Activated T-cell treated with anti-CD3 and anti-CD28 coated beads, Interleukin-2, amount 50 U/mL, for 72 hours (primary cell): Measurements from ENCODE around the gene PCDHGA10. TPM values are rescaled to one million over a fixed set of nuclear protein-coding genes. Genes with fewer than 3 reads are reported as not detected.
"Not testable (repeated sequence)": the region's sequence is repeated elsewhere in the genome, so short reads cannot be mapped to it uniquely, and the experiment has no call there.

Experiments used
- ATAC-seq, 2 donors: fragments of 150-1000 bp; cut with Tn5 transposase; replicated peaks in 1 of 2; 2 replicates each; pipeline ENCODE4 v1.10.0; 2021; ENCODE audit warnings: moderate library complexity in 2 of 2, mild to moderate bottlenecking in 1 of 2
- DNase-seq, 2 donors: peaks; one replicate each; pipeline ENCODE4 v3.0.0; 2021 to 2022; ENCODE audit warnings: mixed read lengths in 1 of 2
- H3K27ac Mint-ChIP-seq: one replicate; pipeline ENCODE4 v1.8.0; 2022; ENCODE audit warnings: mild to moderate bottlenecking, moderate library complexity, mixed read lengths
- H3K27me3 Mint-ChIP-seq: one replicate; pipeline ENCODE4 v1.8.0; 2022; ENCODE audit warnings: low read depth, mixed read lengths
- H3K36me3 Mint-ChIP-seq, 2 donors: one replicate each; pipeline ENCODE4 v1.8.0; 2022; ENCODE audit warnings: mixed read lengths in 2 of 2, mild to moderate bottlenecking in 1 of 2; ENCODE audit not compliant: insufficient read depth in 2 of 2
- H3K4me1 Mint-ChIP-seq: one replicate; pipeline ENCODE4 v1.8.0; 2022; ENCODE audit warnings: low read depth, mixed read lengths
- H3K4me3 Mint-ChIP-seq, 2 donors: one replicate each; pipeline ENCODE4 v1.8.0; 2022; ENCODE audit warnings: mild to moderate bottlenecking in 2 of 2, mixed read lengths in 2 of 2, moderate library complexity in 2 of 2
- H3K9me3 Mint-ChIP-seq, 2 donors: one replicate each; pipeline ENCODE4 v1.8.0; 2022; ENCODE audit warnings: mixed read lengths in 2 of 2
- total RNA-seq, 2 donors: library from RNA; stranded (reverse); gene quantifications; one replicate each; pipeline ENCODE4 v1.2.3, GENCODE V29; 2022

The PCDHGA10 gene
- total RNA-seq, 2 donors from 2014 or later: 0.12 TPM

DNA sequence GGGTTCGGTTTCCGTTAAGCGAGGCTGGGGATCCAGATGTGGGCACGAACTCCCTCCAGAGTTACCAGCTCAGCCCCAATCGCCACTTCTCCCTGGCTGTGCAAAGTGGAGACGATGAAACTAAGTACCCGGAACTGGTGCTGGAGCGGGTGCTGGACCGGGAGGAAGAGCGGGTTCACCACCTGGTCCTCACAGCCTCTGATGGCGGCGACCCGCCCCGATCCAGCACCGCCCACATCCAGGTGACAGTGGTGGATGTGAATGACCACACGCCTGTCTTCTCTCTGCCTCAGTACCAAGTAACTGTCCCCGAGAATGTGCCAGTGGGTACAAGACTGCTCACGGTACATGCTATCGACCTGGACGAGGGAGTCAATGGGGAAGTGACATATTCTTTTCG lies 29.4 kb upstream of the PCDHGA10 start:
- peak overlapping the region in 1 of 2 donors; percentile 75 for H3K4me3 Mint-ChIP-seq
- no peak for DNase-seq
- peaks cover 5 to 12% of the 10 kb centered on the region in 2 donors for H3K9me3 Mint-ChIP-seq
- no peak for ATAC-seq
- peaks cover 9% of the 10 kb centered on the region for H3K4me1 Mint-ChIP-seq
- H3K27ac Mint-ChIP-seq: no peak overlapping the region
- H3K36me3 Mint-ChIP-seq: peaks cover 13 to 28% of the 10 kb centered on the region in 2 donors
- H3K27me3 Mint-ChIP-seq: peaks cover 79% of the 10 kb centered on the region

- Mint-ChIP-seq H3K36me3 (peaks cover 15 to 40% of the 10 kb centered on the region in 2 donors), H3K4me1 (peaks cover 9% of the 10 kb centered on the region), H3K4me3 (no peak overlapping the region), H3K9me3 (peaks cover 11 to 14% of the 10 kb centered on the region in 2 donors), H3K27ac (no peak overlapping the region), H3K27me3 (peaks cover 82% of the 10 kb centered on the region)
- no peak for ATAC-seq
- no peak for DNase-seq
Measured at GRCh38 chr5:141384471-141385267, 28.1 kb upstream of the PCDHGA10 start.

- H3K27me3 Mint-ChIP-seq: peaks cover 87% of the 10 kb centered on the region
- DNase-seq: peak in 1 of 2 donors; percentile 30
- peak; percentile 41 to 65 for ATAC-seq
- H3K9me3 Mint-ChIP-seq: peaks cover 16 to 20% of the 10 kb centered on the region in 2 donors
- peaks cover 24 to 45% of the 10 kb centered on the region in 2 donors for H3K36me3 Mint-ChIP-seq
- not testable (repeated sequence) for H3K27ac Mint-ChIP-seq, H3K4me1 Mint-ChIP-seq
- peak within 1 kb of the TSS; percentile 43 to 51 for H3K4me3 Mint-ChIP-seq
Measured at GRCh38 chr5:141387557-141388311, 25.1 kb upstream of the PCDHGA10 start, which contains the start of gene PCDHGB4. Gene PCDHGB4 (plus strand): TSS chr5:141387698. CDS start chr5:141387885, 187 bp downstream.

- no peak overlapping the region for H3K4me3 Mint-ChIP-seq
- peaks cover 14 to 20% of the 10 kb centered on the region in 2 donors for H3K9me3 Mint-ChIP-seq
- no peak overlapping the region for H3K27ac Mint-ChIP-seq
- ATAC-seq (no peak), DNase-seq (no peak)
- H3K4me1 Mint-ChIP-seq: peaks cover 6% of the 10 kb centered on the region
- H3K27me3 Mint-ChIP-seq: peaks cover 85% of the 10 kb centered on the region
- peaks cover 22 to 48% of the 10 kb centered on the region in 2 donors for H3K36me3 Mint-ChIP-seq
Measured at GRCh38 chr5:141388661-141389060, 24.1 kb upstream of the PCDHGA10 start.

DNA sequence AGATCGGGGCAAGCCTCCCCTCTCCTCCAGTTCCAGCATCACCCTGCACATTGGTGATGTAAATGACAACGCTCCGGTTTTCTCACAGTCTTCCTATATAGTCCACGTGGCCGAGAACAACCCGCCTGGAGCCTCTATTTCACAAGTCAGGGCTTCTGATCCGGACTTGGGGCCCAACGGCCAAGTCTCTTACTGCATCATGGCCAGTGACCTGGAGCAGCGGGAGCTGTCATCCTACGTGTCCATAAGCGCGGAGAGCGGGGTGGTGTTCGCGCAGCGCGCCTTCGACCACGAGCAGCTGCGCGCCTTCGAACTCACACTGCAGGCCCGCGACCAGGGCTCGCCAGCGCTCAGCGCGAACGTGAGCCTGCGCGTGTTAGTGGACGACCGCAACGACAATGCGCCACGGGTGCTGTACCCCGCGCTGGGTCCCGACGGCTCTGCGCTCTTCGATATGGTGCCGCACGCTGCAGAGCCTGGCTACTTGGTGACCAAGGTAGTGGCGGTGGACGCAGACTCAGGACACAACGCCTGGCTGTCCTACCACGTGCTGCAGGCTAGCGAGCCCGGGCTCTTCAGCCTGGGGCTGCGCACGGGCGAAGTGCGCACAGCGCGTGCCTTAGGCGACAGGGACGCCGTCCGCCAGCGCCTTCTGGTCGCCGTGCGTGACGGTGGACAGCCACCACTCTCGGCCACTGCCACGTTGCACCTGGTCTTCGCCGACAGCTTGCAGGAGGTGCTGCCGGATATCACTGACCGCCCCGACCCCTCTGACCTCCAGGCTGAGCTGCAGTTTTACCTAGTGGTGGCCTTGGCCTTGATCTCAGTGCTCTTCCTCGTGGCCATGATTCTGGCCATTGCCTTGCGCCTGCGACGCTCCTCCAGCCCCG lies 23.4 kb upstream of the PCDHGA10 start:
- Mint-ChIP-seq H3K9me3 (peaks cover 16 to 23% of the 10 kb centered on the region in 2 donors), H3K27me3 (peaks cover 85% of the 10 kb centered on the region), H3K27ac (no peak overlapping the region), H3K4me1 (peaks cover 6% of the 10 kb centered on the region), H3K4me3 (no peak overlapping the region), H3K36me3 (peaks cover 23 to 49% of the 10 kb centered on the region in 2 donors)
- no peak for ATAC-seq
- no peak for DNase-seq

DNA sequence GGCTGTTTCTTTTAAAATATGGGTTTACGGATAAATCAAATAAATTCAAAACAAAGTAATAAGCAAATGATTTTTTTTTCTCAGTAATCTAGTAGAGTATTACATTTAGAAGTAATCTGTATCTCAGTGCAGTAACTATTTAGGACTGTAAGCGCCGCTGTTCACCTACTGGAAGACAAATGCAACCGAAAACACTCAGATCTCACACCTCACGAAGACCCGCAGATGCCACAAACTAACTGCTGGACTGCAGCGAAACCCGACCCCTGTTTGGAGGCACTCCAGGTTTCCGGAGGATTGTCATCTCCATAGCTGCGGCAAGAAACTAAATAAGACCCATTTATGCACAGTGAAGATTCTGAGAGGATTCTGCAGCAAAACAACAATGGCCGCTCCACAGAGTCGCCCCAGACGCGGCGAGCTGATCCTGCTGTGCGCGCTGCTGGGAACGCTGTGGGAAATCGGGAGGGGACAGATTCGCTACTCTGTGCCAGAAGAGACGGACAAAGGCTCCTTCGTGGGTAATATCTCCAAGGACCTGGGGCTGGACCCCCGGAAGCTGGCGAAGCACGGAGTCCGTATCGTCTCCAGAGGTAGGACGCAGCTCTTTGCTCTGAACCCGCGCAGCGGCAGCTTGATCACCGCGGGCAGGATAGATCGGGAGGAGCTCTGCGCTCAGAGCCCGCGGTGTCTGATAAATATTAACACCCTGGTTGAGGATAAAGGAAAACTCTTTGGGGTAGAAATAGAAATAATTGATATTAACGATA lies 20.2 kb upstream of the PCDHGA10 start, which contains the start of gene PCDHGA8:
Gene PCDHGA8, plus strand, starts transcription at position 205 of the 770 bp plus-strand sequence. Its CDS starts 181 bp downstream, at position 386.
- Mint-ChIP-seq H3K36me3 (peaks cover 16 to 46% of the 10 kb centered on the region in 2 donors), H3K27me3 (peaks cover 76% of the 10 kb centered on the region), H3K27ac (no peak within 1 kb of the TSS), H3K4me1 (peaks cover 6% of the 10 kb centered on the region), H3K9me3 (peaks cover 16 to 17% of the 10 kb centered on the region in 2 donors), H3K4me3 (peak within 1 kb of the TSS in 1 of 2 donors; percentile 46)
- ATAC-seq (no peak), DNase-seq (no peak)

DNA sequence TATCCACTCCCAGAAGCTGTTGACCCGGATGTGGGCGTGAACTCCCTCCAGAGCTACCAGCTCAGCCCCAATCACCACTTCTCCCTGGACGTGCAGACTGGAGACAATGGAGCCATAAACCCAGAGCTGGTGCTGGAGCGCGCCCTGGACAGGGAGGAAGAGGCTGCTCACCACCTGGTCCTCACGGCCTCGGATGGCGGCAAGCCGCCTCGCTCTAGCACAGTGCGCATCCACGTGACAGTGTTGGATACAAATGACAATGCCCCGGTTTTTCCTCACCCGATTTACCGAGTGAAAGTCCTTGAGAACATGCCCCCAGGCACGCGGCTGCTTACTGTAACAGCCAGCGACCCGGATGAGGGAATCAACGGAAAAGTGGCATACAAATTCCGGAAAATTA lies 19.5 kb upstream of the PCDHGA10 start:
- peaks cover 16 to 44% of the 10 kb centered on the region in 2 donors for H3K36me3 Mint-ChIP-seq
- ATAC-seq (no peak), DNase-seq (no peak)
- peaks cover 74% of the 10 kb centered on the region for H3K27me3 Mint-ChIP-seq
- no peak overlapping the region for H3K27ac Mint-ChIP-seq
- H3K4me3 Mint-ChIP-seq: no peak overlapping the region
- peaks cover 6% of the 10 kb centered on the region for H3K4me1 Mint-ChIP-seq
- H3K9me3 Mint-ChIP-seq: peaks cover 16% of the 10 kb centered on the region in 2 donors

DNA sequence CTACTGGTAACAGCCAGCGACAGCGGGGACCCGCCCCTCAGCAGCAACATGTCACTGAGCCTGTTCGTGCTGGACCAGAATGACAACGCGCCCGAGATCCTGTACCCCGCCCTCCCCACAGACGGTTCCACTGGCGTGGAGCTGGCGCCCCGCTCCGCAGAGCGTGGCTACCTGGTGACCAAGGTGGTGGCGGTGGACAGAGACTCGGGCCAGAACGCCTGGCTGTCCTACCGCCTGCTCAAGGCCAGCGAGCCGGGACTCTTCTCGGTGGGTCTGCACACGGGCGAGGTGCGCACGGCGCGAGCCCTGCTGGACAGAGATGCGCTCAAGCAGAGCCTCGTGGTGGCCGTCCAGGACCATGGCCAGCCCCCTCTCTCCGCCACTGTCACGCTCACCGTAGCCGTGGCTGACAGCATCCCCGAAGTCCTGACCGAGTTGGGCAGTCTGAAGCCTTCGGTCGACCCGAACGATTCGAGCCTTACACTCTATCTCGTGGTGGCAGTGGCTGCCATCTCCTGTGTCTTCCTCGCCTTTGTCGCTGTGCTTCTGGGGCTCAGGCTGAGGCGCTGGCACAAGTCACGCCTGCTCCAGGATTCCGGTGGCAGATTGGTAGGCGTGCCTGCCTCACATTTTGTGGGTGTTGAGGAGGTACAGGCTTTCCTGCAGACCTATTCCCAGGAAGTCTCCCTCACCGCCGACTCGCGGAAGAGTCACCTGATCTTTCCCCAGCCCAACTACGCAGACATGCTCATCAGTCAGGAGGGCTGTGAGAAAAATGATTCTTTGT lies 18.2 kb upstream of the PCDHGA10 start:
- H3K27me3 Mint-ChIP-seq: peaks cover 73% of the 10 kb centered on the region

DNA sequence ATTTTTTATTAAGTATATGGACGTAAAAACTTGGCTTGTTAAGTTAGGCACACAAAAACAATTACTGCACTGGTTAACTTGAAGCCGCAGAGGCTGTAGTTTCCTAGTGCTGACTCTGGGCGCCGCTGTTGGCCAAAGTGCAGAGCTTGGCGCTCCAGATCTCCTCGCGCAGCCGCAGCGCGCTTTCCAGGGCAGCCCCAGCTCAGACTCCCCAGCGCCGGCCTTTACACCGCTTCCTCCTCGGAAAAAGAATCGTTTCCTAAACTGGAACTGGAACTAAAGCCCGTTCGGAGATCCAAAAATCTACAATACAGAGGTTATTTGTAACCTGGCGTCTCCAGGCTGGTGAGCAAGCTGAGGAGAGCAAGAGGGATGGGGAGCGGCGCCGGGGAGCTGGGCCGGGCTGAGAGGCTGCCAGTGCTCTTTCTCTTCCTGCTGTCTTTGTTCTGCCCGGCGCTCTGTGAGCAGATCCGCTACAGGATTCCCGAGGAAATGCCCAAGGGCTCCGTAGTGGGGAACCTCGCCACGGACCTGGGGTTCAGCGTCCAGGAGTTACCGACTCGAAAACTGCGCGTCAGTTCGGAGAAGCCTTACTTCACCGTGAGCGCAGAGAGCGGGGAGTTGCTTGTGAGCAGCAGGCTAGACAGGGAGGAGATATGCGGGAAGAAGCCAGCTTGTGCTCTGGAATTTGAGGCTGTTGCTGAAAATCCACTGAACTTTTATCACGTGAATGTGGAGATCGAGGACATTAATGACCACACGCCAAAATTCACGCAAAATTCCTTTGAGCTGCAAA lies 14.8 kb upstream of the PCDHGA10 start, which contains the start of gene PCDHGB5:
Gene PCDHGB5, plus strand, starts transcription at position 192 of the 796 bp plus-strand sequence. Its CDS starts 181 bp downstream, at position 373.
- H3K4me3 Mint-ChIP-seq: peak within 1 kb of the TSS; percentile 70

More for the DNA sequence above, 18.2 kb upstream of the PCDHGA10 start:
- H3K9me3 Mint-ChIP-seq: peaks cover 10 to 12% of the 10 kb centered on the region in 2 donors
- H3K4me1 Mint-ChIP-seq, H3K27ac Mint-ChIP-seq, DNase-seq, H3K4me3 Mint-ChIP-seq, ATAC-seq: not testable (repeated sequence)
- H3K36me3 Mint-ChIP-seq: peaks cover 19 to 32% of the 10 kb centered on the region in 2 donors

DNA sequence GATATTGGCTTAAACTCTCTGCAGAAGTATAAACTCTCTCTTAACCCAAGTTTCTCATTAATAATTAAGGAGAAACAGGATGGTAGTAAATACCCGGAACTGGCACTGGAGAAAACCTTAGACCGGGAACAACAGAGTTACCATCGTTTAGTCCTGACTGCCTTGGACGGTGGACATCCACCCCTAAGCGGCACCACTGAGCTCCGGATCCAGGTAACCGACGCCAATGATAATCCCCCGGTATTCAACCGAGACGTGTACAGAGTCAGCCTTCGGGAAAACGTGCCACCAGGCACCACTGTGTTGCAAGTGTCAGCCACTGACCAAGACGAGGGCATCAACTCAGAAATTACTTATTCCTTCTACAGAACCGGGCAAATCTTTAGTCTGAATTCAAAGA lies 14.2 kb upstream of the PCDHGA10 start:
- Mint-ChIP-seq H3K4me1 (peaks cover 8% of the 10 kb centered on the region), H3K27ac (no peak overlapping the region)
- ATAC-seq: no peak

More for the DNA sequence above, 14.8 kb upstream of the PCDHGA10 start, which contains the start of gene PCDHGB5:
- DNase-seq: peak; percentile 38 to 51
- peak; percentile 70 to 81 for ATAC-seq
- H3K9me3 Mint-ChIP-seq, H3K27ac Mint-ChIP-seq, H3K4me1 Mint-ChIP-seq: not testable (repeated sequence)
- peaks cover 72% of the 10 kb centered on the region for H3K27me3 Mint-ChIP-seq
- peaks cover 15 to 29% of the 10 kb centered on the region in 2 donors for H3K36me3 Mint-ChIP-seq

More for the DNA sequence above, 14.2 kb upstream of the PCDHGA10 start:
- peaks cover 15 to 23% of the 10 kb centered on the region in 2 donors for H3K36me3 Mint-ChIP-seq
- H3K27me3 Mint-ChIP-seq: peaks cover 72% of the 10 kb centered on the region
- no peak for DNase-seq
- peak overlapping the region in 1 of 2 donors; percentile 6 for H3K4me3 Mint-ChIP-seq
- H3K9me3 Mint-ChIP-seq: peaks cover 6 to 8% of the 10 kb centered on the region in 2 donors
